ENCODE measurements around the gene GALNS. TPM values are rescaled to one million over a fixed set of nuclear protein-coding genes. Genes with fewer than 3 reads are reported as not detected.
"Not testable (repeated sequence)": the region's sequence is repeated elsewhere in the genome, so short reads cannot be mapped to it uniquely, and the experiment has no call there.

GALNS gene
- polyA plus RNA-seq, 1 donor: 32.2 TPM

GRCh38 chr16:88889702-88890352, 33.1 kb upstream of the GALNS start:
- H3K4me3 ChIP-seq (ENCODE audit: low read length); H3K27ac ChIP-seq (ENCODE audit: low read length); H3K27me3 ChIP-seq (ENCODE audit: control insufficient read depth, insufficient read depth, low read length); H3K4me1 ChIP-seq (ENCODE audit: control insufficient read depth, insufficient read depth, low read length); H3K36me3 ChIP-seq (ENCODE audit: control insufficient read depth, insufficient read depth, low read length); DNase-seq: not testable (repeated sequence)
- H3K9me3 ChIP-seq (ENCODE audit: control insufficient read depth, low read depth, low read length): peaks cover 27% of the 10 kb centered on the region
- no CpG with 5 or more reads among the region's 48 CpGs for WGBS (ENCODE audit: insufficient coverage, low lambda C conversion rate)

GRCh38 chr16:88888461-88889387, 32.0 kb upstream of the GALNS start:
- Histone ChIP-seq H3K4me1 (ENCODE audit: control insufficient read depth, insufficient read depth, low read length) (no peaks in the 10 kb centered on the region), H3K9me3 (ENCODE audit: control insufficient read depth, low read depth, low read length) (peaks cover 27% of the 10 kb centered on the region), H3K27ac (ENCODE audit: low read length) (no peak overlapping the region), H3K4me3 (ENCODE audit: low read length) (no peak overlapping the region), H3K36me3 (ENCODE audit: control insufficient read depth, insufficient read depth, low read length) (peaks cover 3% of the 10 kb centered on the region), H3K27me3 (ENCODE audit: control insufficient read depth, insufficient read depth, low read length) (no peaks in the 10 kb centered on the region)
- no peak for DNase-seq
- no CpG with 5 or more reads among the region's 30 CpGs for WGBS (ENCODE audit: insufficient coverage, low lambda C conversion rate)

DNA sequence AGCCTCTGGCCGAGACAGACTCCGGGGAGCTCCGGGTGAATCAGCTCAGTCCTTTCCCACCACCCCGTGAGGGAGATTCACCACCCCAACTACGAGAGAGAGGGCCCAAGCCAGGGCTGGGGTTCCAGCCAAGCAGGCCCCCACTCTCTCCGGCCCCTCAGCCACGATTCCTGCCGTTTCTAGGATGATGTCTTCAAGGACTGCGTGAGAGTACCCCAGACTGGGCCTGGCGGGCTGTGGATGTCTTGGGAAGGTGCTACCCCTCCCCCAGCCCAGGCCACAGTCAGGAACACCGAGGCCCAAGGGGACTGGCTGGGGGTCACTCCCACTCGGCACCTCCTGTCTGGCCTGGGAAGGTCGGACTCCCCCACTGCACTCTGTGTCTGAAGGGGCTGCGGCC, 31.3 kb upstream of the GALNS start:
- Histone ChIP-seq H3K36me3 (ENCODE audit: control insufficient read depth, insufficient read depth, low read length) (peaks cover 3% of the 10 kb centered on the region), H3K27me3 (ENCODE audit: control insufficient read depth, insufficient read depth, low read length) (no peaks in the 10 kb centered on the region), H3K4me3 (ENCODE audit: low read length) (no peak overlapping the region), H3K4me1 (ENCODE audit: control insufficient read depth, insufficient read depth, low read length) (no peaks in the 10 kb centered on the region), H3K27ac (ENCODE audit: low read length) (no peak overlapping the region), H3K9me3 (ENCODE audit: control insufficient read depth, low read depth, low read length) (peaks cover 27% of the 10 kb centered on the region)
- WGBS (ENCODE audit: insufficient coverage, low lambda C conversion rate): no CpG with 5 or more reads among the region's 14 CpGs
- no peak for DNase-seq

- no CpG with 5 or more reads among the region's 39 CpGs for WGBS (ENCODE audit: insufficient coverage, low lambda C conversion rate)
- H3K9me3 ChIP-seq (ENCODE audit: control insufficient read depth, low read depth, low read length): peaks cover 35% of the 10 kb centered on the region
- no peaks in the 10 kb centered on the region for H3K27me3 ChIP-seq (ENCODE audit: control insufficient read depth, insufficient read depth, low read length)
- peaks cover 3% of the 10 kb centered on the region for H3K36me3 ChIP-seq (ENCODE audit: control insufficient read depth, insufficient read depth, low read length)
- DNase-seq: peak; percentile 43 to 50
- H3K4me3 ChIP-seq (ENCODE audit: low read length): no peak overlapping the region
- H3K27ac ChIP-seq (ENCODE audit: low read length): no peak overlapping the region
- no peaks in the 10 kb centered on the region for H3K4me1 ChIP-seq (ENCODE audit: control insufficient read depth, insufficient read depth, low read length)
These were observed 30.2 kb upstream of the GALNS start for GRCh38 chr16:88886845-88887521.

DNA sequence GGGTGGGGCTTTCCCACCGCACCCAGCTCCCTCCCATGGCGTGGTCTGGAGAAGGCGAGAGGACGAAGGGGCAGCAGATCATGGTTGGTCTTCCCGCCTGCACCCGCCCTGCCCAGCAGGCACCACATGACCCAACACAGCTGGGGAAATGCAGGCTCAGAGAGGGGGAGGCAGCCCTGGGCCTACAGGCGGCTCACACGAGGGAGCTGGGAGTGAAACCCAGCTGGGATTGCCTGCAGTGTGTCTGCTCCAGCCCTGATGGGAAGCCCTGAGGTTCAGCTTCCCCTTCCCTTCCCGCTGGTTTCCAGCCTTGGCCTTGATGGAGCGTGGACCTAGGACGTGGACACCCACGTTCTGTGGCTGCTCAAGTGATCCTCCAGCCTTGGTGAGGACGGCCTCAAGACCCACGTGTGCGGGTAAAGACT, 29.7 kb upstream of the GALNS start:
- H3K27ac ChIP-seq (ENCODE audit: low read length): no peak overlapping the region
- peaks cover 35% of the 10 kb centered on the region for H3K9me3 ChIP-seq (ENCODE audit: control insufficient read depth, low read depth, low read length)
- no peak for DNase-seq
- peaks cover 4% of the 10 kb centered on the region for H3K4me1 ChIP-seq (ENCODE audit: control insufficient read depth, insufficient read depth, low read length)
- peaks cover 3% of the 10 kb centered on the region for H3K36me3 ChIP-seq (ENCODE audit: control insufficient read depth, insufficient read depth, low read length)
- H3K27me3 ChIP-seq (ENCODE audit: control insufficient read depth, insufficient read depth, low read length): peaks cover 3% of the 10 kb centered on the region
- no peak overlapping the region for H3K4me3 ChIP-seq (ENCODE audit: low read length)
- WGBS (ENCODE audit: insufficient coverage, low lambda C conversion rate): no CpG with 5 or more reads among the region's 15 CpGs

DNA sequence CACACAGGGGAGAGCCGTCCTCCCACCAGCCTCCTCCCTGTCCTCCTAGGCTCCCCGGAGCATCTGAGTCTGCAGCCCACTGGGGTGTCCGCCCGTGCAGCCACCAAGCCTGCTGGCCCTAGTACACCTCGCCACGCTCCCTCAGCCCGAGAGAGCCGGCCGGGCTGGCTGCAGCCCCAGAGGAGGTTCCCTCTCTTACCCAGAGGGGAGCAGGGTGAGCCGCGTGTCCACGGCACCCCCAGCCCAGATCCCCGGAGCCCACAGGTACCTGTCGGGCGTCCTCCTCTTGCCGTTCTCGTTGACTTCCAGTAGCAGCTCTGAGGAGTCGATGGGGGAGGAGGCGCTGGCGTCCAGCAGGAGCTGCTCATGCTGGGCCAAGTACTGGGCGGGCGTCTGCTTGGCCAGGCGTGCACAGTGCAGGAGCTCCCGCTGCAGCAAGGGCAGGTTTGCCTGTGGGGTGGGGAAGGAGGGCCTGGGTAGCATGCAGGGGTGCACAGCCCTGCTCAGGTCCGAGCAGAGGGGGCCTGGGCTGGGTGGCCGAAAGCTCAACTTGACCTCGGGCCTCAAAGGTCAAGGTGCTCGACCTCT, 29.0 kb upstream of the GALNS start:
- Histone ChIP-seq H3K27ac (ENCODE audit: low read length) (no peak overlapping the region), H3K9me3 (ENCODE audit: control insufficient read depth, low read depth, low read length) (peaks cover 31% of the 10 kb centered on the region), H3K36me3 (ENCODE audit: control insufficient read depth, insufficient read depth, low read length) (peaks cover 3% of the 10 kb centered on the region), H3K4me1 (ENCODE audit: control insufficient read depth, insufficient read depth, low read length) (peaks cover 8% of the 10 kb centered on the region), H3K27me3 (ENCODE audit: control insufficient read depth, insufficient read depth, low read length) (peaks cover 10% of the 10 kb centered on the region), H3K4me3 (ENCODE audit: low read length) (no peak overlapping the region)
- WGBS (ENCODE audit: insufficient coverage, low lambda C conversion rate): no CpG with 5 or more reads among the region's 28 CpGs
- no peak for DNase-seq

- no peaks in the 10 kb centered on the region for H3K36me3 ChIP-seq (ENCODE audit: control insufficient read depth, insufficient read depth, low read length)
- no peak overlapping the region for H3K27ac ChIP-seq (ENCODE audit: low read length)
- WGBS (ENCODE audit: insufficient coverage, low lambda C conversion rate): no CpG with 5 or more reads among the region's 39 CpGs
- peaks cover 23% of the 10 kb centered on the region for H3K9me3 ChIP-seq (ENCODE audit: control insufficient read depth, low read depth, low read length)
- H3K4me3 ChIP-seq (ENCODE audit: low read length): no peak overlapping the region
- no peak for DNase-seq
- H3K4me1 ChIP-seq (ENCODE audit: control insufficient read depth, insufficient read depth, low read length): peaks cover 17% of the 10 kb centered on the region
- H3K27me3 ChIP-seq (ENCODE audit: control insufficient read depth, insufficient read depth, low read length): peaks cover 14% of the 10 kb centered on the region
These were observed 28.0 kb upstream of the GALNS start for GRCh38 chr16:88884569-88885271.

- Histone ChIP-seq H3K4me3 (ENCODE audit: low read length) (no peak overlapping the region), H3K4me1 (ENCODE audit: control insufficient read depth, insufficient read depth, low read length) (peaks cover 17% of the 10 kb centered on the region), H3K36me3 (ENCODE audit: control insufficient read depth, insufficient read depth, low read length) (no peaks in the 10 kb centered on the region), H3K27ac (ENCODE audit: low read length) (no peak overlapping the region), H3K27me3 (ENCODE audit: control insufficient read depth, insufficient read depth, low read length) (peaks cover 14% of the 10 kb centered on the region), H3K9me3 (ENCODE audit: control insufficient read depth, low read depth, low read length) (peaks cover 19% of the 10 kb centered on the region)
- DNase-seq: no peak
- no CpG with 5 or more reads among the region's 11 CpGs for WGBS (ENCODE audit: insufficient coverage, low lambda C conversion rate)
These were observed 27.2 kb upstream of the GALNS start for GRCh38 chr16:88883946-88884345.

DNA sequence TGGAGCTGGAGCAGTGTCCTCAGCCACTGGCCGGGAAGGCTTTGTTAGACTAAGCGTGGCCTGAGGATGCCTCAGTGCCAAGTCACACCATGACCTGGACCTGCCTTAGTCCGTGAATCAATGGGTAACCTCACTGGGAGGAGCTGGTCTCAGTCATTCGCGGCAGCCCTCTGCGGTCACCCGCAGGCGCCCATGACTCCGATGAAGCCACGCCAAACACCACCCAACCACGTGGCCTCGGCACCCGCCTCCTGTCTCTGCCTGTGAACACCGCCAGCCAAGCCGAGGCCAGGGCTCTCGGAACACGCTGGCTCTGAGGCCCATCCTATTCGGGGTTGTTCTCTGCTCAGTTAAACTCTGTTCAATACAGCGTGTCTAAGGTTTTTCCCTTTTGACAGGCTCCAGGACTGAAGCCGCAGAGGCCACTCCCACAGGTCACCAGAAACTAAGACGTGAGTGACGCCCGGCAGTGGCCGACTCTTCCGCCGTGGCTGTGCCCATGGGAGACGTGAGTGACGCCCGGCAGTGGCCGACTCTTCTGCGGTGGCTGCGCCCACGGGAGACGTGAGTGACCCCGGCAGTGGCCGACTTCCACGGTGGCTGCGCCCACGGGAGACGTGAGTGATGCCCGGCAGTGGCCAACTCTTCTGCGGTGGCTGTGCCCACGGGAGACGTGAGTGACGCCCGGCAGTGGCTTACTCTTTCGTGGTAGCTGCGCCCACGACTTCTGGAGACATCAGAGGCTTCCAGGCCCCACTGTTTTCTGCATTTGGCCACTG, 26.6 kb upstream of the GALNS start:
- H3K4me1 ChIP-seq (ENCODE audit: control insufficient read depth, insufficient read depth, low read length): peaks cover 17% of the 10 kb centered on the region
- H3K27ac ChIP-seq (ENCODE audit: low read length): no peak overlapping the region
- H3K4me3 ChIP-seq (ENCODE audit: low read length): no peak overlapping the region
- H3K36me3 ChIP-seq (ENCODE audit: control insufficient read depth, insufficient read depth, low read length): no peaks in the 10 kb centered on the region
- WGBS (ENCODE audit: insufficient coverage, low lambda C conversion rate): no CpG with 5 or more reads among the region's 49 CpGs
- H3K9me3 ChIP-seq (ENCODE audit: control insufficient read depth, low read depth, low read length): peaks cover 15% of the 10 kb centered on the region
- H3K27me3 ChIP-seq (ENCODE audit: control insufficient read depth, insufficient read depth, low read length): peaks cover 14% of the 10 kb centered on the region
- DNase-seq: no peak
